Naive thymus-derived CD4-positive, alpha-beta T cell (primary cell): ENCODE results near the gene CRTAC1. TPM values are rescaled to one million over a fixed set of nuclear protein-coding genes. Genes with fewer than 3 reads are reported as not detected.

Experiments used
- ATAC-seq: fragments of 150-1000 bp; cut with Tn5 transposase; 2 replicates; pipeline ENCODE4 v1.10.0; 2021; ENCODE audit warnings: mild to moderate bottlenecking, moderate library complexity
- CTCF ChIA-PET: fragments of 350-600 bp; sonication (Branson Sonifier 250); formaldehyde crosslinking; loops from one replicate; lab custom pipeline; 2021; ENCODE audit warnings: antibody characterized with exemption; lab: Charles Lee
- POLR2A ChIA-PET: fragments of 350-600 bp; sonication (Branson Sonifier 250); formaldehyde crosslinking; loops from one replicate; lab custom pipeline; 2021; ENCODE audit warnings: antibody characterized with exemption, inconsistent platforms; lab: Charles Lee
- DNase-seq, 9 donors: peaks; one replicate each; pipeline versions ENCODE4 v3.0.0 to v3.0.0-alpha.2; 2020 to 2022; ENCODE audit warnings: mixed read lengths in 1 of 9
- H3K27ac ChIP-seq: one replicate; pipeline ENCODE4 v1.7.0; 2013; ENCODE audit warnings: mild to moderate bottlenecking, low read depth, low read length, moderate library complexity
- H3K27me3 ChIP-seq, 2 donors: one replicate each; pipeline ENCODE4 v1.7.0; 2013; ENCODE audit warnings: low read length in 2 of 2, mild to moderate bottlenecking in 2 of 2, moderate library complexity in 2 of 2; ENCODE audit not compliant: control insufficient read depth in 2 of 2, insufficient read depth in 2 of 2
- H3K36me3 ChIP-seq, 3 experiments: 1 replicate in 2 of 3; 2 replicates in 1 of 3; pipeline ENCODE4 v1.7.0; 2013; ENCODE audit warnings: low read length in 3 of 3, mild to moderate bottlenecking in 3 of 3, moderate library complexity in 1 of 3; ENCODE audit not compliant: insufficient read depth in 3 of 3, control insufficient read depth in 2 of 3
- H3K4me1 ChIP-seq, 2 donors: one replicate each; pipeline ENCODE4 v1.7.0; 2013; ENCODE audit warnings: low read length in 2 of 2, mild to moderate bottlenecking in 2 of 2, moderate library complexity in 1 of 2; ENCODE audit not compliant: control insufficient read depth in 2 of 2, insufficient read depth in 2 of 2
- H3K4me3 ChIP-seq: 2 replicates; pipeline ENCODE4 v1.7.0; 2013; ENCODE audit warnings: mild to moderate bottlenecking, low read length
- H3K9me3 ChIP-seq, 3 experiments: 1 replicate in 2 of 3; 2 replicates in 1 of 3; pipeline ENCODE4 v1.7.0; 2013; ENCODE audit warnings: low read length in 3 of 3; ENCODE audit not compliant: control insufficient read depth in 2 of 3
- H3K27ac Mint-ChIP-seq, 9 donors: one replicate each; pipeline ENCODE4 v1.8.0; 2020 to 2022; ENCODE audit warnings: mixed read lengths in 9 of 9, mild to moderate bottlenecking in 8 of 9, moderate library complexity in 5 of 9, inconsistent platforms in 2 of 9
- H3K27me3 Mint-ChIP-seq, 5 donors: one replicate each; pipeline ENCODE4 v1.8.0; 2021 to 2022; ENCODE audit warnings: mixed read lengths in 5 of 5, mild to moderate bottlenecking in 1 of 5
- H3K36me3 Mint-ChIP-seq, 5 donors: one replicate each; pipeline ENCODE4 v1.8.0; 2020 to 2022; ENCODE audit warnings: mixed read lengths in 5 of 5, mild to moderate bottlenecking in 3 of 5, inconsistent platforms in 1 of 5
- H3K4me1 Mint-ChIP-seq, 7 donors: one replicate each; pipeline ENCODE4 v1.8.0; 2020 to 2022; ENCODE audit warnings: mixed read lengths in 7 of 7, mild to moderate bottlenecking in 3 of 7, inconsistent platforms in 1 of 7
- H3K4me3 Mint-ChIP-seq, 10 donors: one replicate each; pipeline ENCODE4 v1.8.0; 2020 to 2022; ENCODE audit warnings: mild to moderate bottlenecking in 10 of 10, mixed read lengths in 10 of 10, moderate library complexity in 6 of 10, inconsistent platforms in 2 of 10
- H3K9me3 Mint-ChIP-seq, 11 donors: one replicate each; pipeline ENCODE4 v1.8.0; 2020 to 2022; ENCODE audit warnings: mixed read lengths in 11 of 11, mild to moderate bottlenecking in 4 of 11, inconsistent platforms in 1 of 11, moderate library complexity in 1 of 11
- intact Hi-C, 2 donors: fragments of 100-400 bp; cut with micrococcal nuclease; formaldehyde crosslinking; loops; one replicate each; pipeline ENCODE4 v1.15.1; 2023
- polyA plus RNA-seq, 2 donors: library from polyadenylated mRNA; unstranded; fragments of 300-500 nt; fragmentation: Illumina TruSeq; gene quantifications; one replicate each; pipeline ENCODE4 v1.2.3, GENCODE V29; 2021
- total RNA-seq, 6 experiments: library from RNA in 5 of 6; stranded (reverse) in 5 of 6; gene quantifications; 1 replicate in 5 of 6; 2 replicates in 1 of 6; pipeline ENCODE4 v1.2.3 and lab custom pipeline; 2021 to 2026

CRTAC1 gene
- total and polyA plus RNA-seq, 7 experiments from 2014 or later = not detected

DNA sequence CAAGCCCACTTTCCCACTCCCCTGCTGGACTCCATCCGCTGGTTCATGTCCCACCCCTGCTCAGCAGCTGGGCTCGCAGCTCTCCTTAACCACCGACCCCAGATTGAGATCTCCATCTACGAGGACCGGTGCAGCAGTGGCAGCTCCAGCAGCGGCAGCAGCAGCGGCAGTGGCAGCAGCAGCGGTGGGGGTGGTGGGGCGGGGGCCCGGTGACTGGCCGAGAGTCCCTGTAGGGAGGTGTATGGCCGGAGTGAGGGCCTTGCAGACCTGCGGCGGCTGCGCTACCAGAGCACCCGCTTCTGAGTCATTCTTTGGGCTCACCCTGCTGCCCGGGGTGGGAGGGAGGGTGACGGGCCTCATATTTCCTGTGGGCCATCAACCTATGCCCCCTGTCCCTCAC lies 164.9 kb downstream of the CRTAC1 start:
- Histone ChIP-seq H3K27ac (no peak overlapping the region), H3K9me3 (no peaks in the 10 kb centered on the region), H3K36me3 (peaks cover 0 to 24% (median 0%) of the 10 kb centered on the region in 3 experiments), H3K4me3 (no peak overlapping the region), H3K27me3 (no peaks in the 10 kb centered on the region), H3K4me1 (peaks cover 8 to 12% of the 10 kb centered on the region in 2 donors)
- intact Hi-C loops = no loop called here
- H3K27ac Mint-ChIP-seq = no peak overlapping the region
- peaks cover 9 to 18% (median 13%) of the 10 kb centered on the region in 7 donors for H3K4me1 Mint-ChIP-seq
- ChIA-PET CTCF (interaction anchor here (1.3 kb wide), 1 partner anchor 156 kb away, joined by 5 read pairs; no protein-coding TSS in a partner anchor), POLR2A (interaction anchor here (0.5 to 0.7 kb wide), 2 partner anchors 28 to 77 kb away, joined by 3 to 5 read pairs; no protein-coding TSS in a partner anchor)
- H3K9me3 Mint-ChIP-seq = no peaks in the 10 kb centered on the region
- H3K36me3 Mint-ChIP-seq = peaks cover 0 to 13% (median 4%) of the 10 kb centered on the region in 5 donors
- ATAC-seq (no peak), DNase-seq (no peak)
- peaks cover 0 to 5% (median 0%) of the 10 kb centered on the region in 5 donors for H3K27me3 Mint-ChIP-seq
- H3K4me3 Mint-ChIP-seq = no peak overlapping the region

DNA sequence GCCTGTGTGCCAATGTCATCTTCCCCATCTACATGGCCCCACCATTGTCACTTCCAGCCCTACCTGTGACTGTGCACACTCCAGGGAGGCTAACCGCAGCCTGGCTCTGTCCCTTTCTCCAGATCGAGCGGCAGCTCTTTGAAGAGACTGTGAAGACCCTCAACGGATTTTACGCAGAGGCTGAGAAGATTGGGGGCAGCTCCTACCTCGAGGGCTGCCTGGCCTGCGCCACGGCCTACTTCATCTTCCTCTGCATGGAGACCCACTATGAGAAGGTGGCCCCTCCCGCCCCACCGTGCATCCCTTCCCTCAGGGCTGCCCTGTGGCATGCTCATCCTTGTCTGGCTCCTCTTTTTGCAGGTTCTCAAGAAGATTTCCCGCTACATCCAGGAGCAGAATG lies 166.6 kb downstream of the CRTAC1 start:
- Mint-ChIP-seq H3K4me1 (peaks cover 2 to 8% (median 3%) of the 10 kb centered on the region in 7 donors), H3K36me3 (peaks cover 0 to 18% (median 4%) of the 10 kb centered on the region in 5 donors), H3K27me3 (no peaks in the 10 kb centered on the region), H3K4me3 (no peak overlapping the region), H3K9me3 (no peaks in the 10 kb centered on the region), H3K27ac (peak overlapping the region in 1 of 9 donors; percentile 16)
- Histone ChIP-seq H3K9me3 (no peaks in the 10 kb centered on the region), H3K4me1 (peaks cover under 1 to 2% of the 10 kb centered on the region in 2 donors), H3K27ac (no peak overlapping the region), H3K36me3 (peaks cover 0 to 24% (median 0%) of the 10 kb centered on the region in 3 experiments), H3K4me3 (no peak overlapping the region), H3K27me3 (no peaks in the 10 kb centered on the region)
- intact Hi-C loops = no loop called here
- ATAC-seq = no peak
- POLR2A ChIA-PET = interaction anchor here (0.7 kb wide), 1 partner anchor 14 kb away, joined by 3 read pairs; the partner anchor contains the start of gene GOLGA7B
- CTCF ChIA-PET = interaction anchor here (1.1 to 1.4 kb wide), 2 partner anchors 70 to 102 kb away, joined by 3 read pairs; no protein-coding TSS in a partner anchor
- DNase-seq = no peak

DNA sequence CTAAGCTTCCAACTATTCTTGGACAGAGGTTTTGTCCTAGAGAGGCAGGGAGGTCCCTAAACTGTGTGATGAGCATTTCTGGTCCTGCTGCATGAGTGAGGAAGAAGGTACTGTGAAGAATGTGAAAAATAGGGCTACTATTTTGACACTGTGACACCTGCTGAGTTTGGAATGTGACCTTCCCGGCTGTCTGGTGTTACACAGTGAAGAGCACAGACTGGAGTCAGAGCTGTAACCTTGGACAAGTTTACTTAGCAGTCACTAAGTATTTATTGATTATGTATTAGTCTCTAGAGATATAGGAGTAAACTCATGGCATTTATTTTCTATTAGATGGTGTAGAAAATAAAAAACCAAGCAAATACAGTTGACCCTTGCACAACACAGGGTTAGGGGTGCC lies 168.5 kb downstream of the CRTAC1 start:
- H3K4me1 ChIP-seq = no peaks in the 10 kb centered on the region
- CTCF ChIA-PET = interaction anchor here (0.9 to 1.7 kb wide), 2 partner anchors 34 to 209 kb away, joined by 3 to 6 read pairs; no protein-coding TSS in a partner anchor
- intact Hi-C loops = no loop called here
- Mint-ChIP-seq H3K27me3 (no peaks in the 10 kb centered on the region), H3K27ac (peak overlapping the region in 1 of 9 donors; percentile 57), H3K4me1 (peaks cover 5 to 21% (median 11%) of the 10 kb centered on the region in 7 donors), H3K4me3 (no peak overlapping the region), H3K36me3 (peaks cover 0 to 18% (median 5%) of the 10 kb centered on the region in 5 donors), H3K9me3 (no peaks in the 10 kb centered on the region)
- ATAC-seq (no peak), DNase-seq (no peak)
- H3K9me3 ChIP-seq = no peaks in the 10 kb centered on the region
- H3K27ac ChIP-seq = no peak overlapping the region
- POLR2A ChIA-PET = interaction anchor here (0.8 kb wide), 1 partner anchor 8 kb away, joined by 3 read pairs; no protein-coding TSS in a partner anchor
- H3K36me3 ChIP-seq = peaks cover 0 to 24% (median 0%) of the 10 kb centered on the region in 3 experiments
- no peak overlapping the region for H3K4me3 ChIP-seq
- no peaks in the 10 kb centered on the region for H3K27me3 ChIP-seq

DNA sequence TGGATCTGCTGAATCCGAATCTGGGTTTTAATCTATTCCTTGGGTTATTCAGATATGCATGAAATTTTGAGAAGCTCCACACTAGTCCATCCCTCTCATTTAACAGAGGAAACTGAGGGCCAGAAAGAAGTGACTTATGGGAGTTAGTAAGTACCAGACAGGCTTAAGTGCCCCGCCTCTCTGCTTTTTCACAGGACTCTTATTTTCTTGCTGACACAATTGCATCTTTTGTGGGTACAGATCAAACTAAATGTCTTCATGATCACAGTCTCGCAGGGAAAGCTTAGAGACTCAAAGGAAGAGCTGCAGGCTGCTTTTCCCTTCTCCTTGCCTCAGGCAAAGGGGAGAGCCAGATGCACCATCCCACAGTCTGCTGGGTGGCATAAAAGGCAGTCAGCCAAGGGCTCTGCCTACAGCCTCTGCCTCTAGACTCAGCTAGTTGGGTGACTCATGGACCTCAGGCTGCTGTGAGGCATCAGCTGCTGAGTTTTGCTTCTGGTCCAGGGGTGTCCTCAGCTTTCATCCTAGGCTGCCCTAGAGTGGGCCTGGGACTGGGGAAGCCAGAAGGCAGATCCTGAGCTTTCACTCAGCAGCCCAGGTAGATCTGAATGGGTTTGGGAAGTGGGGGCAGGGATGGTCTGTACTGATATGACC lies 169.2 kb downstream of the CRTAC1 start:
- CTCF ChIA-PET = interaction anchor here (0.9 to 1.8 kb wide), 5 partner anchors 8 to 208 kb away, joined by 3 to 6 read pairs (median 4); no protein-coding TSS in a partner anchor
- DNase-seq (no peak), ATAC-seq (no peak)
- no peak overlapping the region for H3K4me3 ChIP-seq
- peaks cover 9 to 20% (median 11%) of the 10 kb centered on the region in 7 donors for H3K4me1 Mint-ChIP-seq
- intact Hi-C loops = no loop called here
- POLR2A ChIA-PET = interaction anchor here (0.6 to 1.2 kb wide), 2 partner anchors 8 to 124 kb away, joined by 3 to 4 read pairs; partner anchors contain the start of gene ZFYVE27
- peak overlapping the region in 1 of 9 donors; percentile 51 for H3K27ac Mint-ChIP-seq
- H3K9me3 ChIP-seq = no peaks in the 10 kb centered on the region
- no peak overlapping the region for H3K27ac ChIP-seq
- no peaks in the 10 kb centered on the region for H3K27me3 Mint-ChIP-seq
- no peaks in the 10 kb centered on the region for H3K4me1 ChIP-seq
- no peaks in the 10 kb centered on the region for H3K27me3 ChIP-seq
- H3K36me3 ChIP-seq = peaks cover 0 to 24% (median 0%) of the 10 kb centered on the region in 3 experiments
- H3K36me3 Mint-ChIP-seq = peaks cover 0 to 18% (median 5%) of the 10 kb centered on the region in 5 donors
- H3K4me3 Mint-ChIP-seq = no peak overlapping the region
- H3K9me3 Mint-ChIP-seq = no peaks in the 10 kb centered on the region

DNA sequence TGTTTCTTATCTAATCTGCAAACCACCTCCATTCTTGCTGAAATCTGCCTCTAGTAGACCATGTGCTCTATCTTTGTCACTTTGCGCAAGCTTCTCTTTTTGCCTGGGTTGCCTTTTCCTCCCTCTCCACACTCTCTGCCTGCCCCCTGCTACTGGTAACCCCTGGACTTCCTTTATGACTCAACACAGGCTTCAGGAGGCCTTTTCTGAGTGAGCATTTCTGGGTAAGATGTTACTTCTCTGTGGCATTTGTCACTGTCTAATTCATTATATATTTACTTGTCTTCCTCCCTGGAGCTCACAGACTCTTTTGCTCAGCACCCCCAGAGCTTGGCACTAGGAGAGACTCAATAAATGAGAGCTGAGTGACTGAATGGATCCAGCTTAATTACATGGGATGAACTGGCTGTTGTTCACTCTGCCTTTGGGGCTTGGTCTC lies 172.4 kb downstream of the CRTAC1 start:
- H3K36me3 Mint-ChIP-seq = peaks cover 0 to 20% (median 5%) of the 10 kb centered on the region in 5 donors
- H3K9me3 Mint-ChIP-seq = no peaks in the 10 kb centered on the region
- ChIA-PET POLR2A (interaction anchor here (1.9 kb wide), 1 partner anchor 8 kb away, joined by 7 read pairs; the partner anchor contains the start of gene GOLGA7B), CTCF (interaction anchor here (1.0 kb wide), 1 partner anchor 10 kb away, joined by 3 read pairs; no protein-coding TSS in a partner anchor)
- H3K4me1 Mint-ChIP-seq = peaks cover 9 to 37% (median 22%) of the 10 kb centered on the region in 7 donors
- peak overlapping the region in 1 of 9 donors; percentile 5 for H3K27ac Mint-ChIP-seq
- Histone ChIP-seq H3K9me3 (no peaks in the 10 kb centered on the region), H3K27me3 (no peaks in the 10 kb centered on the region), H3K36me3 (peaks cover 0 to 7% (median 0%) of the 10 kb centered on the region in 3 experiments), H3K4me1 (no peaks in the 10 kb centered on the region), H3K4me3 (no peak overlapping the region), H3K27ac (no peak overlapping the region)
- DNase-seq = no peak
- intact Hi-C loops = loop anchor here in 1 of 2 donors (10.0 kb wide), 1 partner anchor 277 kb away; the partner anchor contains the start of gene R3HCC1L
- peak overlapping the region in 1 of 10 donors; percentile 1 for H3K4me3 Mint-ChIP-seq
- no peaks in the 10 kb centered on the region for H3K27me3 Mint-ChIP-seq
- ATAC-seq = peak; percentile 70

DNA sequence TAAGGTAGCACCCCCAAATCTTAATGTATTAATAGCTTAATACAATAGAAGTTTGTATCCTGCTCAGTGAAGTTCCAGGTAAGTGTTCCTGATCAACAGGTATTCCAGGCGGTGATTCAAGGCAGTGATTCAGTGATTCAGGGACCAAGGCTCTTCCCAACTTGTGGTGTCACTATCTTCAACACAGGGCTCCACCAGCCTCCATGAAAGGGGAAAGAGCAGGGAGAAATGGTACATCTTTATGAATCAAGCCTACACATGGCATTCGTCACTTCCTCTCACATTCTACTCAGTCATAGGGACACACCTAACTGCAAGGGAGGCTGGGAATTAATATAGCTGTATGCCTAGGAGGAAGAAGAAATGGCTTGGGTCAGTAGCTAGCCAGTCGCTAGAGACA lies 175.7 kb downstream of the CRTAC1 start:
- Mint-ChIP-seq H3K36me3 (peaks cover 0 to 12% (median 5%) of the 10 kb centered on the region in 5 donors), H3K4me1 (peaks cover 32 to 63% (median 45%) of the 10 kb centered on the region in 7 donors), H3K4me3 (no peak overlapping the region), H3K9me3 (no peaks in the 10 kb centered on the region), H3K27ac (peak overlapping the region in 1 of 9 donors; percentile 50), H3K27me3 (peaks cover 0 to 4% (median 0%) of the 10 kb centered on the region in 5 donors)
- no peaks in the 10 kb centered on the region for H3K36me3 ChIP-seq
- intact Hi-C loops = loop anchor here in 1 of 2 donors (5.0 to 10.0 kb wide), 2 partner anchors 152 to 280 kb away; partner anchors contain the start of gene R3HCC1L
- H3K4me1 ChIP-seq = peaks cover 20 to 26% of the 10 kb centered on the region in 2 donors
- H3K27me3 ChIP-seq = no peaks in the 10 kb centered on the region
- no peak for DNase-seq
- ATAC-seq = no peak
- no peaks in the 10 kb centered on the region for H3K9me3 ChIP-seq
- POLR2A ChIA-PET = no interaction called here
- H3K4me3 ChIP-seq = no peak overlapping the region
- no peak overlapping the region for H3K27ac ChIP-seq
- CTCF ChIA-PET = interaction anchor here (0.5 kb wide), 1 partner anchor 11 kb away, joined by 3 read pairs; no protein-coding TSS in a partner anchor
